ENCODE results near the gene SORL1. TPM values are rescaled to one million over a fixed set of nuclear protein-coding genes. Genes with fewer than 3 reads are reported as not detected.

SORL1 gene
- total and polyA plus RNA-seq, 2 of the 8 experiments (the other 6 are each of a cell fraction or from before 2014, with no cell fraction given), result 38.1 to 65.5 TPM

DNA sequence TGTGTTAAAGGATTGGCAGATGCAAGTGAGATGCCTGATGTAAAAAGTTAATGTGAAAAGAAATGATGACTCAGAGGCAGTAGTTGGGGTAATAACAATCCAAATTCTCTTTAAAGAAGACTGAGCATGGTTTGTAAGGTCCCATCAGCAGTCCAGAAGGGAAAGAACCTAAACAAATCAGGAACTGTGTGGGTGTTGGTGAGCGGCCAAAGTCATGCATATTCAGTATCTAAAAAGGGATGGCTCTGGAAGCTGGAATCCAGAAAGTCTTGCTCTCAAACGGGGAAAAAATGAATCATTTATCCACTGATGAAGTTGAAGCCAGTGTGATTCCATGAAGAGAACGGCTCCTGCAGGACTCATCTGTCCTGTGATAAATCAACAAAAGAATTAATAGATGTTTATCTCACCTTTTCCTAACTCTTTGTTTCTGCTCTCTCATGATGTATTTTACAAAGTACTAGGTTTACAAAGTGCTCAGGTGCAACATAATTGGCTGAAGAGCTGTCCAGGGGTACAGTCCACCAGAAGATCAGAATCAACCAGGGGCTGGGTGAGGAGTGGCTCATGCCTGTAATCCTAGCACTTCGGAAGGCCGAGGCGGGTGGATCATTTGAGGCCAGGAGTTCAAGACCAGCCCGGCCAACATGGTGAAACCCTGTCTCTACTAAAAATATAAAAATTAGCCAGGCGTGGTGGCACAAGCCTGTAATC, 21.1 kb downstream of the SORL1 start (continued):
- no peak for TF ChIP-seq CHD7 (IDR thresholded peaks at IDR 0.05; ENCODE audit: insufficient replicate concordance, low read length)
- no peak for TF ChIP-seq RXRA (IDR thresholded peaks at IDR 0.05; ENCODE audit: insufficient read depth, low read depth, low read length)
- TF ChIP-seq SAP30 (IDR thresholded peaks at IDR 0.05; ENCODE audit: insufficient read depth, insufficient replicate concordance, low read length), result no peak
- no peak for TF ChIP-seq TEAD4 (IDR thresholded peaks at IDR 0.05; ENCODE audit: low read depth, low read length)
- no peak for TF ChIP-seq MAX (IDR thresholded peaks at IDR 0.05)
- no peak for TF ChIP-seq ATF2 (IDR thresholded peaks at IDR 0.05; ENCODE audit: low read length)
- TF ChIP-seq CREB1 (IDR thresholded peaks at IDR 0.05), result no peak
- no peak for TF ChIP-seq KDM4A (IDR thresholded peaks at IDR 0.05; ENCODE audit: low read depth, low read length, severe bottlenecking)

Data from H1 (cell line).